GM19351 (cell line): ENCODE measurements around the gene INO80D.
A peak's percentile ranks its signal among the peaks of the same experiment; 100 is the strongest.
"Not testable (repeated sequence)": the region's sequence is repeated elsewhere in the genome, so short reads cannot be mapped to it uniquely, and the experiment has no call there.

Experiments used
- ATAC-seq: cut with Tn5 transposase; IDR thresholded peaks from one replicate; pipeline ENCODE4 v1.9.1; 2021; ENCODE audit warnings: mild to moderate bottlenecking, moderate library complexity; ENCODE audit not compliant: unreplicated experiment

INO80D gene

DNA sequence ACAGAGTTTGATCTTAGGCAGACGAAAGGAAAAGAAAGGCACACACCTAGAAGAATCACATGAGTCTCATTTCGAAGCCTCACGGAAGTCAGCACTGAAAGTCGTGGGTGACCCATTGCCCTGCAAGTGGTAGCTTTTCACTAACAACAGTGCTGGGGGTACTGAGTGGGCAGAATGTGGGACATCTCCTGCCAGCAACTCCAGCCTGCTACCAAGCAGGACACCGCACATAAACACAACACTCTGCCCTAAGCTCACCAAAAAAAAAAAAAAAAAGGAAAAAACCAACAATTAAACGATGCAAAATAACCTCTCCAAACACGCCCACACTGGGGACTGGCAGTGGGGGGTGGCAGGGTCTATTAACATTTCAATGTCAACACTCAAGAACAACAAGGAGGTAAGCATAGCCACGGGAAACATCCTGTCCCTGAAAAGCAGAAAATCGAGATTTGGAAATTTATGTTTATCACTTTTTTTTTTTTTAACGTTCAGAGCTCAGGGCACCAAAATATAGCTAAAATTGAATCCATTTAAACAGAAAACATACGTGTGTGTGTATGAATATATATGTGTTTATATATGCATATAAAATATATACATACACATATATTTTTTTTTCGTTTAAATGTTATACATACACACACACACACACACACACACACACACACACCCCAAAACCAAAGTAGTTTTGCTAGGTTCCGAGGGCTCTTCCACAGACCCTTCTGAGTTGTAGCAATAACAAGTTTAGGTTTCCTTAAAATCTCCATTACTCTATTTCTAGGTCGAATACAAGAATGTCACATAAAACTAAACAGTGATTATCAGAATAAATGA, 2.2 kb downstream of the INO80D start:
- ATAC-seq, result no peak

DNA sequence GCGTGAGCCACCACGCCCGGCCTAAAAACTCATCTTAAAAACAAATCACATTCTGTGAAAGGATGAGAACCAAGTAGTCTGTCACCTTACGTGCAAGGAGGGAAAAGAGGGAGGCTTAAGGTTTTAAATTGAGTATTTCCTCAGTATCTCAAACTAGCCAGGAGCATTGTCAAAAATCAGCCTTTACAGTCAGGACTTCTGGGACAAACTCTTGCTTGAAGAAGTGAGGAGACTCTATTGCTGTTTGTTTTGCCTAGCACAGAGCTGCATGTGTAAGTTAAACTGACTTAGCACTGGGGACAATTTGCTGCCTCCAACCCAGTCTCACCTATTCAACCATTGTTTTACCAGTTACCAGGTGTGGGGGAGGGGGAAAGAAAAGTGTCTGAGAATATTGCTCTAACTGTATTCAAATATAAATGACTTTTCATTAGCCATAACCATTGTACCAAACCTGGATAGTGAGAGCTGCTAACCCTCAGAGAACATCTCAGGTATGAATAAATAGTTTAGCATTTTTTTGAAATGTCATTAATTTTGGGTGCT, 3.6 kb downstream of the INO80D start:
- ATAC-seq, result no peak

- no peak for ATAC-seq
Measured at GRCh38 chr2:206080927-206081326, 5.0 kb downstream of the INO80D start.

GRCh38 chr2:206079699-206080465, 6.1 kb downstream of the INO80D start:
- ATAC-seq, result no peak

- ATAC-seq, result not testable (repeated sequence)
Measured at GRCh38 chr2:206077879-206078278, 8.1 kb downstream of the INO80D start.

- no peak for ATAC-seq
Measured at GRCh38 chr2:206075113-206075512, 10.9 kb downstream of the INO80D start.

GRCh38 chr2:206071807-206072206, 14.2 kb downstream of the INO80D start:
- no peak for ATAC-seq

GRCh38 chr2:206069417-206069816, 16.6 kb downstream of the INO80D start:
- no peak for ATAC-seq

- ATAC-seq, result no peak
Measured at GRCh38 chr2:206068207-206068606, 17.8 kb downstream of the INO80D start.

DNA sequence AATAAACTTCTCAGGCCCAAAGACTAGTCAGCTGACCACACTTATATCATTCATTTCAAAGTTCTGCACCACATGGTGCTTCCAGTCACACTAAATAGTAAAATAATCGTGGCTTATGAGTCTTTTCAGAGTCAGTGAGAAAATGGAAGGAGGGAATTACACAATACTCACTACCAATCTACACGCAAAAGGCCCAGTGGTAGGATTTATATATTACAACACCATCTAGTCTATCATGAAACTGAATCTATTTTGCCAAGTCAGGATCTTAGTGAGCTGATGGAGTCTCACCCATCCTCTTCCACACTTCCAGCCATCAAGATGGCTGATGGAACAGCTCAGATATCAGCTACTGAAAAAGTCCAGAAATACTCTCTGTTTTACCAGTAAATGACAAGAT, 21.9 kb downstream of the INO80D start:
- ATAC-seq, result no peak

DNA sequence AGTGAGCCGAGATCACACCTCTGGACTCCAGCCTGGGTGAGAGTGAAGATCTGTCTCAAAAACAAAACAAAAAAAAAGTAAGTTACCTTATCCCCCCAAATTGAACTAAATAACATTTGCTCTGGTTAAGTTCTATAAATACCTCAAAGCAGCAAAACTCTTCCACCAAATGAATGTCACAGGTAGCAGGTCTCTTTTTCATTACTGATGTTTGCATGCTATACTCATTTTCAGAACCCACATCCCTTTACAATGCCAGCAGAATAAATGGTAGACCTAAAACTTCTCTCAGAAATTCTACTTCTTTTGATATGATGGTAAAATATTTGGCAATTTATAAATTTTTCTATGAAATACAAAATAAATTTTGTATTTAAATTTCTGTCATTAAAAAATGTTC, 22.3 kb downstream of the INO80D start:
- peak; percentile 59 for ATAC-seq

- ATAC-seq, result no peak
Measured at GRCh38 chr2:206062724-206063123, 23.2 kb downstream of the INO80D start.

DNA sequence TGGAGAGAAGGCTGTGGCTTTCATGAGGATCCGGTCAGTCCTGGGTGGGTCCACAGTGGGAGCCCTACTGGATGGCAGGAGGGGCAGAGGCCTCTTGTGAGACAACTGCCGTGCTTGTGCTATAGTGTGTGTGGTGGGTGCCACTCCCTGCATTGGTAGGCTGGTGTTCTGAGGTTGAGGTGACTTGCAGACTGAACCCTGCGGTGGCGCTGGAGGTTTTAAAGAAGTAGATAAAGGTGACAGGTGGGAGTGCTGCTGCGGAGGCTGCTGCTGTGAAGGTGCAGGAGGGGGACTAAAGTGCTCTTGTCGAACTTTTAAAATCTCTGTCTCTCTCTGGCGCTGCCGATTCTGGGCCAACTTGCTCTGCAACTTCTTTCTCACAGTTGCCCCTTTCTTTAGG, 29.7 kb downstream of the INO80D start:
- no peak for ATAC-seq

DNA sequence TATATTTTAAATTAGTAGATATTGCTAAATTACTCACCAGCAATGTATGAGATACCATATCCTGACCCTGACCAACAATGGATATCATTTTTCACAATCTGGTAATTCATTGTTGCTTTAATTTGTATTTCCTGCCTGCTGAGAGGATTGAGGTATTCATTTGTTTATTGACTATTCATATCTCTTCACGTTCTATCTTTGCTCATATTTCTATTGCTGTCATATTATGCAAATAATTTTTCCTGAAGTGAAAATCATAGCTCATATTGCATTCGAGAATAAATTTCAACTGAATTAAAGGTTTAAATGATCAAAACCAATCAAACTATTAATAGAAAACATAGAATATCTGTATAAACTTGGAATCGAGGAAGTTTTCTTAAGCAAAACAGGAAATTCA, 31.0 kb downstream of the INO80D start:
- ATAC-seq, result no peak

DNA sequence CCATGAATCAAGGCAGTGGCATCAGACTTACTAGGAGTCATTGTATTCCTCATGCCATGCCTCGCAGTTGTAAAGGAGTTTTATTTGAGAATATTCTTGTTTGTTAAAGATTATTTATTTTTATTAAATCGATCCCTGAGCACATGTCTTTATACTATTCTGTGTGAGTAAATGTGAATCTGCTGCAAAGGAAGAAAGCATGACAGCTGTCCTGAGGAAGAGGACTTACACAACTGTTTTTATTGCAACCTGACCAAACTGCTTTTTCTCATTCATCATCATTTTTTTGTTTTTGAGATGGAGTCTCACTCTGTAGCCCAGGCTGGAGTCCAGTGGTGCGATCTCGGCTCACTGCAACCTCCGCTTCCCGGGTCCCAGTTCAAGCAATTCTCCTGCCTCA, 34.1 kb downstream of the INO80D start:
- ATAC-seq, result no peak

- no peak for ATAC-seq
Measured at GRCh38 chr2:206049392-206049791, 36.6 kb downstream of the INO80D start.

GRCh38 chr2:206045251-206045650, 40.7 kb downstream of the INO80D start:
- no peak for ATAC-seq

GRCh38 chr2:206040525-206040924, 45.4 kb downstream of the INO80D start:
- ATAC-seq, result no peak

GRCh38 chr2:206035393-206035792, 50.6 kb downstream of the INO80D start:
- not testable (repeated sequence) for ATAC-seq

DNA sequence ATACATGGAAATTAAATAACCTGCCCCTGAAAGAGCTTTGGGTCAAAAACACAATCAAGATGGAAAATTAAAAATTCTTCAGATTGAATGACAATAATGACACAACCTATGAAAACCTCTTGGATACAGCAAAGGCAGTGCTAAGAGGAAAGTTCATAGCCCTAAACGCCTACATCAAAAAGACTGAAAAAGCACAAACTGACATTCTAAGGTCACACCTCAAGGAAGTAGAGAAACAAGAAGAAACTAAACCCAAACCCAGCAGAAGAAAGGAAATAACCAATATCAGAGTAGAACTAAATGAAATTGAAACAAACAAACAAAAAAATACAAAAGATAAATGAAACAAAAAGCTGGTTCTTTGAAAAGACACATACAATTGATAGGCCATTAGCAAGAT, 52.5 kb downstream of the INO80D start:
- ATAC-seq, result not testable (repeated sequence)

DNA sequence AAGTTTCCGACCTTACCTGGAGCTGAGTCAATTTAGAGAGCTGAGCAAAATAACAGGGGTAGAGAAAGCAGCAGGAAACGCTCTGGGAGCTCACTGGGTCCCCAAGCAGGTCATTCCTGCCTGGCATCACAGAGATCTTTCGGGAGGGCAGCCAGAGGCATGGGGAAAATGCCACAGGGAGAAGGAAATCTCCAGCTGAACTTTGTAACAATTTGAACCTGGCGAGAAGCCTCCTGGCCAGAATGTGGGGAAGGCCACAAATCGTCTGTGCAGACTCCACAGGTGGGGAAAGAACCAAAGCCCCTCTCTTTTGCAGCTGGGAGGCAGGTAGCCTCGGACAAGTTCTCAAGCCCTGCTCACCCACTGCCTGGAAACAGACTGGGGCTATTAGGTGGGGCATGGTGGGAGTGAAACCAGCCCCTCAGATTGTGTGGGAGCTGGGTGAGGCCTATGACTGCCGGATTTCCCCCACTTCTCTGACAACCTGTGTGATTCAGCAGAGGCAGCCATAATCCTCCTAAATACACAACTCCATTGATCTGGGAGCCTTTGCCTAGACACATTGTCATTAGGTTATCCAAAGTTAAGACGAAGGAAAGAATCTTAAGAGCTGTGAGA, 53.9 kb downstream of the INO80D start:
- no peak for ATAC-seq
